Activated CD8-positive, alpha-beta memory T cell treated with anti-CD3 and anti-CD28 coated beads, Interleukin-2, amount 50 U/mL, for 48 hours (primary cell): ENCODE measurements around the gene CD177.
"Not testable (repeated sequence)": the region's sequence is repeated elsewhere in the genome, so short reads cannot be mapped to it uniquely, and the experiment has no call there.

Experiments used
- DNase-seq: peaks from one replicate; pipeline ENCODE4 v3.0.0-alpha.2; 2020

The CD177 gene, protein sequence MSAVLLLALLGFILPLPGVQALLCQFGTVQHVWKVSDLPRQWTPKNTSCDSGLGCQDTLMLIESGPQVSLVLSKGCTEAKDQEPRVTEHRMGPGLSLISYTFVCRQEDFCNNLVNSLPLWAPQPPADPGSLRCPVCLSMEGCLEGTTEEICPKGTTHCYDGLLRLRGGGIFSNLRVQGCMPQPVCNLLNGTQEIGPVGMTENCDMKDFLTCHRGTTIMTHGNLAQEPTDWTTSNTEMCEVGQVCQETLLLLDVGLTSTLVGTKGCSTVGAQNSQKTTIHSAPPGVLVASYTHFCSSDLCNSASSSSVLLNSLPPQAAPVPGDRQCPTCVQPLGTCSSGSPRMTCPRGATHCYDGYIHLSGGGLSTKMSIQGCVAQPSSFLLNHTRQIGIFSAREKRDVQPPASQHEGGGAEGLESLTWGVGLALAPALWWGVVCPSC

GRCh38 chr19:43353606-43354304 is at the start of gene CD177:
TSS of gene CD177 (plus strand) at chr19:43353686. CDS start at chr19:43353715, 29 bp downstream.
- no peak for DNase-seq

DNA sequence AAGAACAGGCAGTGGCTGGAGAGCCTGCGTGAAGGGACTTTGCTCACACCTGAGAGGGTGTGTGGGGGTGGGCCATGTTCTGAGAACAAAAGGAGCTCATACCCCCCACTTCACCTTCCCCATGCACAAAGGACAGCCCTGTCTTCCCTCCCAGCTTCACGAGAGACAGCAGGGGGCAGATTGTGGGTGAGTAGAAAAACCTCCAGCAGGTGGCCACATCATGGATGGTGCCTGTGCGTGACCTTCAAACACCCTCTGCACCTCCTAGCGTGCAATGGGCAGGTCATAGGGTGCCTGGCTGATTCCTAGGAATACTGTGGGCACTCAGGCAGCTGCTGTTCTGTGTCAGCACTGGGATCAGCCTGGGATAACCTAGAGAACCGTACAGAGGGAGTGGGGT is 47.8 kb upstream of the CD177 start:
- DNase-seq: no peak

GRCh38 chr19:43306097-43306496 is 47.4 kb upstream of the CD177 start:
- no peak for DNase-seq

GRCh38 chr19:43308244-43308815 is 45.2 kb upstream of the CD177 start:
- DNase-seq: no peak

- DNase-seq: no peak
Measured at GRCh38 chr19:43309466-43309865, 44.0 kb upstream of the CD177 start.

DNA sequence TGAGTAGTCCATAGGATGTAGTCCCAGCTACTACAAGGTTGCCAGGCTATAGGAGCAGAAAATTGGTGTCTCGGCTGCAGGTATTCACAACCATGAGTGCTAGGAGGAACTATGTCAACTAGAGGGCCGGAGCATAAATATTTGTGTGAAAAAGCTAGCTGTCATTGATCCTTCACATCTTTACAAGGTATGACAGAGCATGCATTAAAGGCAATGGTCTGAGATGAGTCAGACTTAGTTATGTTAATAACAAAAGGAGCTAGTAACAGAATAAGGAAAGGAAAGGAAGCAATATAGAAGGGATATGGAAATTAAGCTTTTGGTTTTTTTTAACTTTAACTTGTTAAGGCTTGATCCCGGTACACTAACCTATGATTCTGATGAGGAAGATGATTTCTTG is 43.3 kb upstream of the CD177 start:
- no peak for DNase-seq

DNA sequence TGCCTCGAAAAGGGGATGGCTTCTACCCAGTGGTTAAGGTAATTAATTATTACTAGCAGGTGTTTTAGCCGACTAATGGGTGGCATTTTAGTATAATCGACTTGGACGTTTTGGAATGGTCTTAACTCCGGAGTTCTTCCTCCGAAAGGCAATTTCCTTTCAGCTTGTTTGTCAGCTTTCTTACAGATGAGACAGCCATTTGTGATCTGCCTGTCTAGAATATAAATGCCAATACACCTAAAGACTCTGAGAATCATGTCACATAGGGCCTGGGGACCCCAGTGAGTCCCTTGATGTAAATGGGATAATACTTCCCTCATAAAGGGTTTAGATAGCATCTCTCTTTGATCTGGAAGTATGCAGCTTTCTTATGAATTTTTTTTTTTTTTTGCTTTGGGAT is 42.2 kb upstream of the CD177 start:
- DNase-seq: no peak

GRCh38 chr19:43311706-43312105 is 41.8 kb upstream of the CD177 start:
- no peak for DNase-seq

DNA sequence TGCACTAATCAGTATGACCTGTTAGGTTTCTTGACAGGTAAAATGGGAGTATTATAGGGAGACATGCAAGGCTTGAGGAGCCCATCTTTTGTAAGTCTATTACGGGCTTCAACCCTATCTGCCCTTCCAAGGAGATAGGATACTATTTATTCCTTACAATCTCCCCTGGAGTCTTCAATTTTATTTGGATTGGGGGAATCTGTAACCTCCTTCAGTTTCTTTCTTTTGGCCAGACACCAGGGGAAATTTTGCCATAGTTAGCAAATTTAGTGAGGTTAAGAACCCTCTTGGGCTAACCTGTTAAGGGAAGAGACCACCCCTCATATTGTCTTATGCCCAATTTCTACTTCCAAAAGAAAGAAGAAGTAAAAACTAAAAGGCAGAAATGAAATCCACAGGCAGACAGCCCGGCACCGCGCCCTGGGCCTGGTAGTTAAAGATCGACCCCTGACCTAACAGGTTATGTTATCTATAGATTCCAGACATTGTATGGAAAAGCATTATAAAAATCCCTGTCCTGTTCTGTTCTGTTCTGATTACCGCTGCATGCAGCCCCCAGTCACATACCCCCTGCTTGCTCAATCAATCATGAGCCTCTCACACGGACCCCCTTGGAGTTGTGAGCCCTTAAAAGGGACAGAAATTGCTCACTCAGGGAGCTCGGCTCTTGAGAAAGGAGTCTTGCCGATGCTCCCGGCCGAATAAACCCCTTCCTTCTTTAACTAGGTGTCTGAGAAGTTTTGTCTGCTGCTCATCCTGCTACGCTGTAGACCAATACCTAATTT is 39.6 kb upstream of the CD177 start:
- DNase-seq: no peak

GRCh38 chr19:43315851-43316250 is 37.6 kb upstream of the CD177 start:
- no peak for DNase-seq

- no peak for DNase-seq
Measured at GRCh38 chr19:43316591-43317319, 36.7 kb upstream of the CD177 start.

- DNase-seq: no peak
Measured at GRCh38 chr19:43318203-43318602, 35.3 kb upstream of the CD177 start.

DNA sequence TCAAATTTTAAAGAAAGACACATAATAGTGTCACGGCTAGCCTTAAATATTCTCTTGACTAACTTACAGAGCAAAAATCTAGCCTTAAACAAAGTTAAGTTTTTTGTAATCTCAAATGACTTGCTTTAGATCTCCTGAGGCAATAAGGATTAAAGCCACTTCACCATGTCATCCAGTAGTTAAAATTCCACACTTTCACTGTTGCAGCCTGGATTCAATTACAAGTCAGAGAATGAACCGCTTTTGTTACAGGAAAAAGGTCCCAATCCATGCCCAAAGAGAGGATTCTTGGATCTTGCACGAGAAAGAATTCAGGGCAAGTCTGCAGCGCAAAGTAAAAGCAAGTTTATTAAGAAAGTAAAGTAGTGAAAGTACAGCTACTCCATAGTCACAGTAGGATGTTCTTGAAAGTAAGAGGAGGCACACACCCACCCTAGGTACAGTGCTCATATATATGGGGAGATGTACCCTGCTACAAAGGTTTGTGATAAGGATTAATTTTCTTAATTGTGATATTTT is 34.6 kb upstream of the CD177 start:
- DNase-seq: no peak

DNA sequence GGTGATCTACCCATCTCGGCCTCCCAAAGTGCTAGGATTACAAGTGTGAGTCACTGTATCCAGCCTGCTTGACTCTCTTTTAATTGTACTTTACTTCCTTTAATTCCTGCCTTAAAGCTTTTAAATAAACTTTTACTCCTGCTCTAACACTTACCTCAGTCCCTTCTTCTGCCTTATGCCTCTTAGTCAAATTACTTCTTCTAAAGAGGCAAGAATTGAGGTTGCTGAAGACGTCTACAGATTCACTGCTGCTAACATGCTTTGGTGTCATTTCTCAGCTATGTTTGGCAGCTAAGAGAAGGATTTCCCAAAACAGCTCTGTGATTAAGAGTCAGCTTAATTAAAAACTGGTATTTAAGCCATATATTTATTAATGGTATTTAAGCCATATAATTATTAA is 32.9 kb upstream of the CD177 start:
- DNase-seq: no peak

DNA sequence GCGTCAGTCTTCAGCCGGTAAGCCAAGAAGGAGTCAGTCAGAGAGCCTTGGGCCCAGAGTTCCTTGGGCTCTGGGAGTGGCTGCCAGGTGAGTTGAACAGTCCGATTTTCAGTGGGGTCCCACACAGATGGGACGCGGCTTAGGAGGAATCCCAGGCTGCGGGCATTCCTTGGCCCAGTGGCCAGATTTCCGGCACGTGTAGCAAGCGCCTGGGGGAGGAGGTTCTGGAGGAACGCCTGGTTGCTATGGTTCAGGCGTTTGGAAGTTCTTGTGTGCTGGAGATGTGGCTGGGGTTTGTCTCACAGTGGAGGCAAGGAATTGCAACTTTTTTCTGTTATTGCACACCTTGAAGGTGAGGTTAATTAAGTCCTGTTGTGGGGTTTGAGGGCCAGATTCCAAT is 26.7 kb upstream of the CD177 start:
- not testable (repeated sequence) for DNase-seq

- DNase-seq: not testable (repeated sequence)
Measured at GRCh38 chr19:43328561-43328960, 24.9 kb upstream of the CD177 start.

GRCh38 chr19:43329049-43329448 is 24.4 kb upstream of the CD177 start:
- DNase-seq: not testable (repeated sequence)

GRCh38 chr19:43329989-43330388 is 23.5 kb upstream of the CD177 start:
- no peak for DNase-seq

- DNase-seq: no peak
Measured at GRCh38 chr19:43330726-43331434, 22.6 kb upstream of the CD177 start.

- DNase-seq: no peak
Measured at GRCh38 chr19:43331435-43332010, 22.0 kb upstream of the CD177 start.
